GM19438 (cell line): ENCODE results near the gene LPAR3.

Experiments
- ATAC-seq: cut with Tn5 transposase; IDR thresholded peaks from one replicate; pipeline ENCODE4 v1.9.1; 2021; ENCODE audit warnings: low read depth; ENCODE audit not compliant: unreplicated experiment

The LPAR3 gene

GRCh38 chr1:84859866-84860265 lies 33.1 kb downstream of the LPAR3 start:
- ATAC-seq, result no peak

- ATAC-seq, result no peak
Measured at GRCh38 chr1:84857906-84858305, 35.1 kb downstream of the LPAR3 start.

- ATAC-seq, result no peak
Measured at GRCh38 chr1:84856726-84857270, 36.2 kb downstream of the LPAR3 start.

GRCh38 chr1:84855691-84856630 lies 37.0 kb downstream of the LPAR3 start:
- no peak for ATAC-seq

- no peak for ATAC-seq
Measured at GRCh38 chr1:84855168-84855567, 37.8 kb downstream of the LPAR3 start.

GRCh38 chr1:84853741-84854721 lies 39.0 kb downstream of the LPAR3 start:
- ATAC-seq, result peak; percentile 92

GRCh38 chr1:84851839-84852238 lies 41.2 kb downstream of the LPAR3 start:
- ATAC-seq, result no peak

GRCh38 chr1:84849357-84849975 lies 43.5 kb downstream of the LPAR3 start:
- ATAC-seq, result no peak

GRCh38 chr1:84847253-84848250 lies 45.5 kb downstream of the LPAR3 start:
- ATAC-seq, result no peak

- ATAC-seq, result no peak
Measured at GRCh38 chr1:84846387-84846786, 46.6 kb downstream of the LPAR3 start.

GRCh38 chr1:84845357-84845756 lies 47.6 kb downstream of the LPAR3 start:
- ATAC-seq, result no peak

GRCh38 chr1:84844094-84844493 lies 48.9 kb downstream of the LPAR3 start:
- no peak for ATAC-seq

- no peak for ATAC-seq
Measured at GRCh38 chr1:84842748-84843231, 50.2 kb downstream of the LPAR3 start.

GRCh38 chr1:84841971-84842370 lies 51.0 kb downstream of the LPAR3 start:
- ATAC-seq, result no peak

GRCh38 chr1:84840346-84840745 lies 52.7 kb downstream of the LPAR3 start:
- no peak for ATAC-seq

- no peak for ATAC-seq
Measured at GRCh38 chr1:84839544-84839943, 53.5 kb downstream of the LPAR3 start.

- ATAC-seq, result no peak
Measured at GRCh38 chr1:84836145-84836544, 56.9 kb downstream of the LPAR3 start.

- no peak for ATAC-seq
Measured at GRCh38 chr1:84835169-84835568, 57.8 kb downstream of the LPAR3 start.

- ATAC-seq, result no peak
Measured at GRCh38 chr1:84834419-84835064, 58.5 kb downstream of the LPAR3 start.
